ACC112 (cell line): Measurements from ENCODE around the gene P2RX7.
"Not testable (repeated sequence)": the region's sequence is repeated elsewhere in the genome, so short reads cannot be mapped to it uniquely, and the experiment has no call there.

Experiments
- H2AFZ ChIP-seq: fragments of 200-600 bp; sonication (generic); one replicate; pipeline ENCODE4 v1.6.0; 2017; ENCODE audit warnings: antibody characterized with exemption, low read length; ENCODE audit not compliant: unreplicated experiment
- H3K27ac ChIP-seq: fragments of 200-600 bp; sonication (generic); 2 replicates; pipeline ENCODE4 v1.5.1; 2014; ENCODE audit warnings: low read depth, mild to moderate bottlenecking, antibody characterized with exemption, low read length, moderate library complexity
- H3K27me3 ChIP-seq: fragments of 200-600 bp; sonication (generic); 2 replicates; pipeline ENCODE4 v1.6.1; 2014; ENCODE audit warnings: mild to moderate bottlenecking, antibody characterized with exemption, low read length, moderate library complexity, mixed read lengths; ENCODE audit not compliant: insufficient read depth
- H3K36me3 ChIP-seq: fragments of 200-600 bp; sonication (generic); 2 replicates; pipeline ENCODE4 v1.6.1; 2016; ENCODE audit warnings: mild to moderate bottlenecking, antibody characterized with exemption, low read length, moderate library complexity, mixed read lengths; ENCODE audit not compliant: insufficient read depth
- H3K4me1 ChIP-seq: fragments of 200-600 bp; sonication (generic); one replicate; pipeline ENCODE4 v1.6.1; 2016; ENCODE audit warnings: low read length, mixed read lengths; ENCODE audit not compliant: insufficient read depth, unreplicated experiment, control insufficient read depth
- H3K4me3 ChIP-seq: fragments of 200-600 bp; sonication (generic); 2 replicates; pipeline ENCODE4 v1.5.1; 2014; ENCODE audit warnings: mild to moderate bottlenecking, low read depth, low read length
- H3K79me2 ChIP-seq: fragments of 200-600 bp; sonication (generic); one replicate; pipeline ENCODE4 v1.6.0; 2016; ENCODE audit warnings: low read length; ENCODE audit not compliant: control insufficient read depth, unreplicated experiment, insufficient read depth

P2RX7 gene

DNA sequence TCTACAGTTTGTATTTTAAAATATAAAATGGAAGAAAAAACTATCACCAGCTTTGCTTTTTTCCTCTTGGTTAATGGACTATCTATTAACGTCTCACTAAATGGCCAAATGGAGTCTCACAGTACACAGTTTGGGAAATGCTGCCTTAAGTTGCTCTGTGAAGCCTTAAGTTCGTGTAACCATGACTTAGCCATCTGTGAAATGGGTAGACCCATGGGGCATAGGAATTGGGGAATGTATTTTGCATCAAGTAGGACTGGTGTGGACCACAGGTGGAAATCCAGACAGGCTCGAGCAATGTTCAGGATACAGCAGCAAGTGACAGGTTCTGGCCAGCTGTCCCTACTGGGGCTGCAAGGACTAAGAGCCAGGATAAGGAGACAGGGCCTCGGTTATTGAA is 4.8 kb downstream of the P2RX7 start:
- Histone ChIP-seq H3K36me3 (no peaks in the 10 kb centered on the region), H3K27me3 (no peaks in the 10 kb centered on the region), H3K4me1 (peaks cover 9% of the 10 kb centered on the region), H3K79me2 (no peaks in the 10 kb centered on the region), H3K27ac (no peak overlapping the region), H2AFZ (no peak overlapping the region), H3K4me3 (no peak overlapping the region)

DNA sequence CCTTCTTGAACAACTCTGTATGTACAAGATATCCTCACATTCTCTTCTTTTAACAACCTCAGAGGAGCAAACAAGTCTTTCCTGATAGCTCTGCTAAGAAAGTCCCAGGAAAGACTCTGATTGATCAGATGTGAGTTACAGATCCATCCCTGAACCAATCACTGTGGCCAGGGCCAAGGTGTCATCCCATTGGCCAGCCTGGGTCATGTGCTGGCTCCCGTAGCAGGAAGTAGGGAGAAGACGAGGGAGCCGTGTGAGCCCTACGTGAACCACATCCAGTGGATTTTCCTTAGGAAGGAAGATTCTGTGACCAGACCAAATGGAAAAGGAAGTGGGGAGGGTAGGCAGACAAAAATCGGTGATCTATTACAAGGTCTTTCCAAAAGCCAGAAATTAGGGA is 5.6 kb downstream of the P2RX7 start:
- Histone ChIP-seq H3K4me3 (no peak overlapping the region), H3K36me3 (no peaks in the 10 kb centered on the region), H3K27me3 (no peaks in the 10 kb centered on the region), H3K27ac (no peak overlapping the region), H3K79me2 (no peaks in the 10 kb centered on the region), H2AFZ (no peak overlapping the region), H3K4me1 (peaks cover 9% of the 10 kb centered on the region)

DNA sequence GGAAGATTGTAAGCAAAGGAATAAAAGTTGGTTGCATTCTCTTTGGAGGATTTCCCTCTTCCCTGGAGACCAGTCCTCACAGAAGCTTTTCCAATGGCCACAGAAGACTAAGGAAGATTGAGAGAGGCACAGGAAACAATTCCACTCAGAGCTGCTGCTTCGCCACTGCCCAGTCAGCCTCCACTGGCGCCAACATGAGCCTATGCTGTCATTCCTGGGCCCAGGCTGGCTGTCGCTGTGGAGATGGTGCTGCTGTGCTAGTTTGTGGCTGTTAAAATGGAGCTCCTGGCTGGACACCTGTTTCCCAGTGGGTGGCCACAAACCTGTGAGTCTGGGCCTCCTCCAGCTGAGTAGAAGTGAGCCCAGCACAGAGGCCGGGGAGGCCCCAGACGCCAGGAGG is 6.6 kb downstream of the P2RX7 start:
- Histone ChIP-seq H3K4me3 (no peak overlapping the region), H3K27ac (no peak overlapping the region), H3K27me3 (no peaks in the 10 kb centered on the region), H3K36me3 (no peaks in the 10 kb centered on the region), H3K79me2 (no peaks in the 10 kb centered on the region), H2AFZ (no peak overlapping the region), H3K4me1 (peaks cover 3% of the 10 kb centered on the region)

DNA sequence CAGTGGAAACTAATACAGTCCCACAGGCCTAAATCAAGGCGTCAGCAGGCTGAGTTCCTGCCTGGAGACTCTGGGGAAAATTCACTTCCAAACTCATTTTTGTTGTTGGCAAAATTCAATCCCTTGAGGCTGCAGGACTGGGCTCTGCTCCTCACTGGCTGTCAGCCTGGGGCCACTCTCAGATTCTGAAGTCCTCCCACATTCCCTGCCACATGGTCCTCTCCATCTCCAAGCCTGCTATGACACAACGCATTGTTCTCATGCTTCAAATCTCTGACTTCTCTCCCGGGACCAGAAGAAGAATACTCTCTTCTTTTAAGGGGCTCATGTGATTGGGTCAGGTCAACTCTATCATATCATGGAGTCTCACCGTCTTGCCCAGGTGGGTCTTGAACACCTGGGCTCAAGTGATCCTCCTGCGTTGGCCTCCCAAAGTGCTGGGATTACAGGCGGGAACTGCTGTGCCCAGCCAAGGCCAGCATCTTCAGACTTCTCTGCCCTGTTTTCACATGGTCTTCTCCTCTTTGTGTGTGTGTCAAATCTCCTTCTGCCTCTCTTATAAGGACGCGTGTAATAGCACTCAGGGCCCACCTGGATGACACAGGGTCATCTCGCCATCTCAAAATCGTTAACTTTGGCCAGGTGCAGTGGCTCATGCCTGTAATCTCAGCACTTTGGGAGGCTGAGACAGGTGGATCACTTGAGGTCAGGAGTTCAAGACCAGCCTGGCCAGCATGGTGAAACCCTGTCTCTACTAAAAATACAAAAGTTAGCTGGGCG is 9.7 kb downstream of the P2RX7 start:
- Histone ChIP-seq H3K27me3 (no peaks in the 10 kb centered on the region), H3K27ac (no peak overlapping the region), H3K4me3 (no peak overlapping the region), H2AFZ (no peak overlapping the region), H3K4me1 (peaks cover 12% of the 10 kb centered on the region), H3K79me2 (no peaks in the 10 kb centered on the region), H3K36me3 (no peaks in the 10 kb centered on the region)

DNA sequence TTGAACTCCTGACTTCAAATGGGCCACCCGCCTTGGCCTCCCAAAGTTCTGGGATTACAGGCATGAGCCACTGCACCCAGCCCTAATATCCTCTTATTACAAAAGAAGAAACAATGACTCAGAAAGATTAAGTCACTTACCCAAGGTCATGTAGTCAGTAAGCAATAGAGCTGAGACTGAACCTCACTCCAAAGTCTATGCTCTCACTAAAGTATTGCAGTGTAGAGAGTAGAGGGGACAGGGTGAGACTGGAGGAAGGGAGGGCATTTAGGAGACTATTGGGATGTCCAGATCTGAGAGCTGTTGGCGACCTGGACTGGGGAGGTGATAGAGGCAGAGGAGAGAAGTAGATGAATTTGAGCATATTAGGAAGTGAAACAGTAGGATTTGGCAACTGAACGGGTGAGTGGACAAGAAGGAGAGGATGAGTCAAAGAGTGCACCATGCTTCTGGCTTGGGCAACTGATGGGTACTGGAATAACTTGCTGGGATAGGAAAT is 11.8 kb downstream of the P2RX7 start:
- peak overlapping the region; percentile 73 for H3K27ac ChIP-seq
- no peaks in the 10 kb centered on the region for H3K27me3 ChIP-seq
- no peak overlapping the region for H2AFZ ChIP-seq
- no peaks in the 10 kb centered on the region for H3K79me2 ChIP-seq
- H3K4me1 ChIP-seq = peaks cover 12% of the 10 kb centered on the region
- no peaks in the 10 kb centered on the region for H3K36me3 ChIP-seq
- H3K4me3 ChIP-seq = no peak overlapping the region

DNA sequence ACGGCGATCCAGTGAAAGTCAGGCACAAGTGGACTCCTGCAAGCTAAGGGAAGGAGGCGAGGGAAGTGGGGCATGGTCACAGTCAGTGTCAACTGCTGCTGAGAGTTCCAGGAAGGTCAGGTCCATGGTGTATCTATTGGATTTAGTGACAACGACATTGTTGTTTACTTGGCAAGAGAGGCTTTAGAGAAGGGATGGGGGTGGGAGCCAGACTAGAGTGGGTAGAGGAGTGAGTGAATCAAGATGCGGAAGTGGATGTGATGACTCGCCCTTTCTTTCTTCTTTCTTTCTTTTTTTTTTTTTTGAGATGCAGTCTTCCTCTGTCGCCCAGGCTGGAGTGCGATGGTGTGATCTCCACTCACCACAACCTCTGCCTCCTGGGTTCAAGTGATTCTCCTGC is 12.5 kb downstream of the P2RX7 start:
- Histone ChIP-seq H3K27ac (no peak overlapping the region), H2AFZ (no peak overlapping the region), H3K4me1 (peaks cover 12% of the 10 kb centered on the region)

DNA sequence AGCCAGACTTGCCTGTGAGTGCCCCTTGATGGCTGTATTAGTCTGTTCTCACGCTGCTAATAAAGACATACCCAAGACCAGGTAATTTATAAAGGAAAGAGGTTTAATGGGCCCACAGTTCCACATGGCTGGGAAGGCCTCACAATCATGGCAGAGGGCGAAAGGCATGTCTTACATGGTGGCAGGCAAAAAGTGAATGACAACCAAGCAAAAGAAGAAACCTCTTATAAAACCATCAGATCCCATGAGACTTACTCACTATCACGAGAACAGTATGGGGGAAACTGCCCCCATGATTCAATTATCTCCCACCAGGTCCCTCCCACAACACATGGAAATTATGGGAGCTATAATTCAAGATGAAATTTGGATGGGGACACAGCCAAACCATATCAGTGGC is 16.6 kb downstream of the P2RX7 start:
- not testable (repeated sequence) for H3K4me1 ChIP-seq, H3K79me2 ChIP-seq, H3K36me3 ChIP-seq, H2AFZ ChIP-seq, H3K27me3 ChIP-seq, H3K4me3 ChIP-seq, H3K27ac ChIP-seq

More for the DNA sequence above, 12.5 kb downstream of the P2RX7 start:
- H3K4me3 ChIP-seq = no peak overlapping the region
- no peaks in the 10 kb centered on the region for H3K36me3 ChIP-seq
- no peaks in the 10 kb centered on the region for H3K79me2 ChIP-seq
- H3K27me3 ChIP-seq = no peaks in the 10 kb centered on the region

DNA sequence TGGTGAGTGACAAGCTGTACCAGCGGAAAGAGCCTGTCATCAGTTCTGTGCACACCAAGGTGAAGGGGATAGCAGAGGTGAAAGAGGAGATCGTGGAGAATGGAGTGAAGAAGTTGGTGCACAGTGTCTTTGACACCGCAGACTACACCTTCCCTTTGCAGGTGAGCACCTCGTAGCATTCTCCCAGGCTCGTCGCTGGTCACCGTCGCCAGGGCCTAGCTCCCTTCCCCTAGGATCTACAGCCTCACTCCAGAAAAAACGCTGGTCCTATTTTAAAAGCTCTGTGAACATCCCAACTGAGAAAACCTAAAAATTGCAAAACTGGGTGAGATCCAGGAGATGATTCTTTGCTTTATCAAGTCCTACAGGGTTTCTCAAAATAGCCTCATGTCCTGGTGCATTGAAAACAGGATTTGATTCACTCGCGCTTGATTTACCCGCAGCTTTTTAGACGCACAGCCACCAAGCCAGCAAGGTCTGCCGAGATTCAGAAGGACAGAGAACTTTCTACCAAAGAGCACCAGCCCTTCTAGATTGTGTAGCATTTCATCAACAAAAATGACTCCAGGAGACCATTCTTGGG is 22.2 kb downstream of the P2RX7 start:
- H3K27ac ChIP-seq = no peak overlapping the region
- H3K4me3 ChIP-seq = no peak overlapping the region
- no peaks in the 10 kb centered on the region for H3K36me3 ChIP-seq
- no peak overlapping the region for H2AFZ ChIP-seq
- H3K27me3 ChIP-seq = peaks cover 12% of the 10 kb centered on the region; the same call in 1 of the 2 replicates
- no peaks in the 10 kb centered on the region for H3K79me2 ChIP-seq
- no peaks in the 10 kb centered on the region for H3K4me1 ChIP-seq

DNA sequence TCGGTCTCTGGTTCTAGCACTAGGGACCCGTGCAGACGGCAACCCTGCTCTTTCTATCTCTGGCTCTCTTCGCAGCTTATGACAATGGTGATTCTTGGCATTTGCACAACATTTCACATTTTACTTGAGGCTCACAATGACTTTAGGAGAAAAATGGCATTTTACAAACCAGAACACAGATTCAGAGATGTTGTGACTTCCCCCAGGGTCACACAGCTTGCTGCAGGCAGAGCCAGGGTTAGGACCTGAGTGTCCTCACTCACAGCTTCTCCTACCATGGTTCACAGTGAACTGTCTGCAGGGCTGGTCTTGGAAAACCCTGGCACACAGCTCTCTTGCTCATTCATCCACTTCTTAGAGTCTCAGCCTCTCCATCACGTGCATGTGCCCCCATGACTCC is 23.7 kb downstream of the P2RX7 start:
- Histone ChIP-seq H2AFZ (no peak overlapping the region), H3K27ac (no peak overlapping the region), H3K27me3 (peaks cover 12% of the 10 kb centered on the region; the same call in 1 of the 2 replicates), H3K4me1 (no peaks in the 10 kb centered on the region), H3K79me2 (no peaks in the 10 kb centered on the region), H3K36me3 (no peaks in the 10 kb centered on the region), H3K4me3 (no peak overlapping the region)

DNA sequence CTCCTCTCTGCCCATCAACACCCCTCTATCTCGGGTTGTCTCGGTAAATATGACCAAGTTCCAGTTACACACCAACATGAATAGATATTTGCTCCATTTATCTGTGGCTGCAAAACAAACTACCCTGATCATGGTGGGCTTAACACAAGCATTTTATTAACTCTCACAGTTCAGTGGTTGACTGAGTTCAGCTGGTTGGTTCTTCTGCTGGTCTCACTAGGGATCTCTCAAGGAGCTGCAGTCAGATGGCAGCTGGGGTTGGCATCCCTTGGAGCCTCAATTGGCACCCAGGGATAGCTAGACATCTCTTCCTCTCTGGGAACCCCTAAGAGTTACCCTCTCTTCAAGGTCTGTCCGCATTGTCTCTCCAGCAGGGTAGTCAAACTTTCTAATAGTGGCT is 25.4 kb downstream of the P2RX7 start:
- no peaks in the 10 kb centered on the region for H3K36me3 ChIP-seq
- no peaks in the 10 kb centered on the region for H3K4me1 ChIP-seq
- H3K27ac ChIP-seq = no peak overlapping the region
- H3K79me2 ChIP-seq = no peaks in the 10 kb centered on the region
- H3K4me3 ChIP-seq = no peak overlapping the region
- peaks cover 12% of the 10 kb centered on the region; the same call in 1 of the 2 replicates for H3K27me3 ChIP-seq
- H2AFZ ChIP-seq = no peak overlapping the region
